ENCODE data around the gene LMO2. TPM values are rescaled to one million over a fixed set of nuclear protein-coding genes. Genes with fewer than 3 reads are reported as not detected.

Gene LMO2
- total RNA-seq, 6 experiments from 2014 or later: 3.6 to 7.6 (median 4.9) TPM

DNA sequence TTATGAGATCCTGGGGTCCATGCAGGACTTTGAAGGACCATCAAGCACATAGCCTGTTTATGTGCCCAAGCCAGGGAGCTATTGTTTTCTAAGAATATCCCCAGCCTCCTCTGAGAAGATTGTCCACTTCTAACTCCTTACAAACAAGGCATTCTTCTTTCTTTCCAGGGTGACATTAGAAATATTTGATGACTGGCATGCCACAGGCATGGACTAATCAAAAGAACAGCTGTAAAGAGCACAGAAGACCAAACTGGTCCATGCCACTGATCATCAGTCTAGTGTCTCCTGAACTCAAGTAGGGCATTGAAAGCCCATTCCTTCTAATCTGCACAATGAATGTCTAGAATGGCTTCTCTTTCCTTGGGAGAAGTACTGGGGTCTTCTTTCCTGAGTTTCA, 24.9 kb upstream of the LMO2 start:
- Histone ChIP-seq H3K36me3 (no peaks in the 10 kb centered on the region), H3K4me1 (no peaks in the 10 kb centered on the region), H3K9me3 (no peaks in the 10 kb centered on the region), H3K4me3 (no peak overlapping the region), H3K27me3 (no peaks in the 10 kb centered on the region), H3K27ac (no peak overlapping the region)
- ATAC-seq (no peak), DNase-seq (no peak)
- TF ChIP-seq POLR2A (IDR thresholded peaks at IDR 0.05): no peak
- TF ChIP-seq, protein P1, sequence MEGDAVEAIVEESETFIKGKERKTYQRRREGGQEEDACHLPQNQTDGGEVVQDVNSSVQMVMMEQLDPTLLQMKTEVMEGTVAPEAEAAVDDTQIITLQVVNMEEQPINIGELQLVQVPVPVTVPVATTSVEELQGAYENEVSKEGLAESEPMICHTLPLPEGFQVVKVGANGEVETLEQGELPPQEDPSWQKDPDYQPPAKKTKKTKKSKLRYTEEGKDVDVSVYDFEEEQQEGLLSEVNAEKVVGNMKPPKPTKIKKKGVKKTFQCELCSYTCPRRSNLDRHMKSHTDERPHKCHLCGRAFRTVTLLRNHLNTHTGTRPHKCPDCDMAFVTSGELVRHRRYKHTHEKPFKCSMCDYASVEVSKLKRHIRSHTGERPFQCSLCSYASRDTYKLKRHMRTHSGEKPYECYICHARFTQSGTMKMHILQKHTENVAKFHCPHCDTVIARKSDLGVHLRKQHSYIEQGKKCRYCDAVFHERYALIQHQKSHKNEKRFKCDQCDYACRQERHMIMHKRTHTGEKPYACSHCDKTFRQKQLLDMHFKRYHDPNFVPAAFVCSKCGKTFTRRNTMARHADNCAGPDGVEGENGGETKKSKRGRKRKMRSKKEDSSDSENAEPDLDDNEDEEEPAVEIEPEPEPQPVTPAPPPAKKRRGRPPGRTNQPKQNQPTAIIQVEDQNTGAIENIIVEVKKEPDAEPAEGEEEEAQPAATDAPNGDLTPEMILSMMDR (IDR thresholded peaks at IDR 0.05): no peak
- intact Hi-C loops (cut with DNase I): no loop called here

DNA sequence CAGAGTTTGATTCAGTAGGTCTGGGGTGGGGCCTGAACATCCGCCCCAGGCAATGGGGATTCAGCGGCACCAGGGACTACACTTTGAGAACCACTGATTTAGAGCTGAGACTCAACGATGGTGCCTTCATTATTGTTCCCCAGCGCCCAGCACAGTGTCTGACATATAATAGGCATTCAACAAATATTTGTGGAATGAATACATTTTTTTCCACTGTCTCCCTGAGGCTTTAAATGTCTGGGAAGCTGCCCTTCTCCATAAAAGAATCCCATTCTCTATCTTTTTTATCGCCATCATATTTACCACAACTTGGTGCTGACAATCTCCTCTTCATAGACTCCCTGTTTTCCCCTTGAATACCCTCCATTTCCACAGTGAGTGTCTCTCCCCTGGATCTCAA, 23.6 kb upstream of the LMO2 start:
- DNase-seq: no peak
- H3K36me3 ChIP-seq: no peaks in the 10 kb centered on the region
- H3K27me3 ChIP-seq: no peaks in the 10 kb centered on the region
- H3K9me3 ChIP-seq: no peaks in the 10 kb centered on the region
- TF ChIP-seq, protein P1 (IDR thresholded peaks at IDR 0.05): no peak
- no peak for TF ChIP-seq POLR2A (IDR thresholded peaks at IDR 0.05)
- H3K4me3 ChIP-seq: no peak overlapping the region
- intact Hi-C loops (cut with DNase I): no loop called here
- no peaks in the 10 kb centered on the region for H3K4me1 ChIP-seq
- no peak overlapping the region for H3K27ac ChIP-seq
- no peak for ATAC-seq
- WGBS (ENCODE audit: insufficient coverage, low coverage, low lambda C conversion rate, missing lambda C conversion rate): 46% methylated on average over 3 of the region's 5 CpGs

DNA sequence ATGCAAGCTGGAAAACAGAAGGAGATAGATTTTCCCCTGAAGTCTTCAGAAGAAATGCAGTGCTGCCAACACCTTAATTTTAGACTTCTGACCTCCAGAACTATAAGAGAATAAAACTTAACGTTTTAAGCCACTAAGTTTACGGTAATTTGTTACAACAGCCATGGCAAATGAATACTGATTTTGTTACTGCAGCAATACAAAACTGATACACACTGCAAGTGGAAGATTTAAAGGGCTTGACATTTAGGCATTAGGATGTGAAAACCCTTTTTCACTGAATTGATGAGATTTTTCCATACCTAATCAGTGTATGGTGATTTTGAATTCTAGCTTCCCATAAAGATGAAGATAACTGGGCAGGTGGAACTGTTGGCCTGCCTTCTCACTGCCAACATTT, 22.1 kb upstream of the LMO2 start:
- no peaks in the 10 kb centered on the region for H3K9me3 ChIP-seq
- 81% methylated on average over 2 of the region's 2 CpGs for WGBS (ENCODE audit: insufficient coverage, low coverage, low lambda C conversion rate, missing lambda C conversion rate)
- no peak overlapping the region for H3K4me3 ChIP-seq
- ATAC-seq: no peak
- no peaks in the 10 kb centered on the region for H3K27me3 ChIP-seq
- DNase-seq: no peak
- TF ChIP-seq, protein P1 (IDR thresholded peaks at IDR 0.05): no peak
- no peak overlapping the region for H3K27ac ChIP-seq
- no peaks in the 10 kb centered on the region for H3K4me1 ChIP-seq
- intact Hi-C loops (cut with DNase I): no loop called here
- no peaks in the 10 kb centered on the region for H3K36me3 ChIP-seq

DNA sequence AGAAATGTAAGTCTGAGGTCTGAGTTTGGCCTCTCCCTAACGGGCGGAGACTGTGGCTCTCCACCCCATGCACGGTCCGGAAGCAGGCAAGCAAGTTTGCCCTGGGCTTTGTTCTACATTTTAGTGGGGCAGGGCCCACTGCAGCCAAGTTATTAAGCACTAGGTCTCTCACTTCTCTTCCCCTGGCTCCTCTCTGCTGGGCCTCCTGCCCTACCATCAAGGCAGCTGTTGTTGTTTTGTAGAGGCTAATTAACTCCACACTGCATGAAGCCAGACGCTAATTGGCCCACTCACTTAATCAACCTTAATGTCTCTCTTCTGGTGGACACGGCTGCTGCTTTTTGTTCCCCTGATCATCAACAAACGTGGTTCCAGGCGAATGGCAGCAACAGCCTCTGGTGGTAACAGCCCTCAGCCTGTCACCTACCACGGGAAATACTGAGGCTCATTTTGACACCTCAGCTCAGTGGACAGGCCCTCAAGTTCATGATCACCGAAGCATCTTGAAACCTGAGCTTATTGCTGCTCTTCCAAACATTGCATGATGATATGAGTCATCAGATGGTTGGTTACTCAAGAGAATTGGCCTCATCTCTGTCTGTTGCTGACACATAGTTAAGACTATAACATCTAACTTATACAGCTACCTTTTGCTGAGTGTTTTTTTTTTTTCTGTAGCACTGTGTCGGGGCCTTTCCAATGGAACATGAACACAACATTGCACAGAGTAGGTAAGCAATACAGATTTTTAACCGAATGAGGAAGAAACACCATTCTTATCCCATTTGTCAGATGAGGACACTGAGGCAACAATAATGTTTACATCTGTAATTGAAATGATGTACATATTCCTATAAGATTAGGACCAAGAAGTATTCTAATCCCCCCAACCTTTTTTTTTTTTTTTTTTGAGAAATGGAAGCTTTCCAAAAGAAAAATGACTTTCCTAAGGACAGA, 20.8 kb upstream of the LMO2 start:
- no peak for DNase-seq
- peak; percentile 52 to 73 (median 64) for ATAC-seq
- H3K36me3 ChIP-seq: no peaks in the 10 kb centered on the region
- H3K4me3 ChIP-seq: no peak overlapping the region
- no peak overlapping the region for H3K27ac ChIP-seq
- H3K27me3 ChIP-seq: no peaks in the 10 kb centered on the region
- intact Hi-C loops (cut with DNase I): no loop called here
- 56% methylated on average over 9 of the region's 12 CpGs for WGBS (ENCODE audit: insufficient coverage, low coverage, low lambda C conversion rate, missing lambda C conversion rate)
- no peak for TF ChIP-seq POLR2A (IDR thresholded peaks at IDR 0.05)
- H3K9me3 ChIP-seq: no peaks in the 10 kb centered on the region
- no peaks in the 10 kb centered on the region for H3K4me1 ChIP-seq

DNA sequence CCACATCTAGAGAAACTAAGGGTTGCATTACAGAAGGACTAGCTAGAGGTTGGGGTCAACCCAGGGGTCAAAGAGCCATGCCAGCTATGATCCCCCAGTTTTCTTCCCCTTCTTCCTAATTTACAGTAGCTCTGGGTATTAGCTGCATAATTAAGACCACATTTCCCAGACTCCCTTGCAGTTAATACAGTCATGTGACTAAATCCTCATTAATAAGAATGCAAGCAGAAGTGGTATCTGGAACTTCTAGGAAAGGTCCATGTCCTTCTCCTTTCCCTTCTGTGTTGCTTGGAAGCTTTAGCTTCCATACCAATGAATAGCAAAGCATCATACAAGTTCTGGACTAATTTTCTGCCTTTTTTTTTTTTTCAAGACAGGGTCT, 19.1 kb upstream of the LMO2 start:
- Histone ChIP-seq H3K4me3 (no peak overlapping the region), H3K9me3 (no peaks in the 10 kb centered on the region)
- TF ChIP-seq POLR2A (IDR thresholded peaks at IDR 0.05): no peak
- TF ChIP-seq, protein P1 (IDR thresholded peaks at IDR 0.05): no peak

More for the DNA sequence above, 19.1 kb upstream of the LMO2 start:
- H3K4me1 ChIP-seq: no peaks in the 10 kb centered on the region
- DNase-seq: no peak
- no peaks in the 10 kb centered on the region for H3K36me3 ChIP-seq
- H3K27me3 ChIP-seq: no peaks in the 10 kb centered on the region
- no peak for ATAC-seq
- no peak overlapping the region for H3K27ac ChIP-seq
- intact Hi-C loops (cut with DNase I): no loop called here

Data from right lobe of liver (tissue), 6 donors.